GM23338 (cell line): Measurements from ENCODE around the gene MAP3K9. TPM values are rescaled to one million over a fixed set of nuclear protein-coding genes. Genes with fewer than 3 reads are reported as not detected.

Experiments used
- ATAC-seq: fragments of 200-7000 bp; cut with Tn5 transposase; 3 replicates; pipeline ENCODE4 v1.9.1; 2020
- DNase-seq: peaks from one replicate; pipeline ENCODE4 v3.0.0-alpha.2; 2015; ENCODE audit warnings: low spot score
- H2AFZ ChIP-seq: fragments of 200-600 bp; sonication (generic); 2 replicates; pipeline ENCODE4 v1.8.0; 2016; ENCODE audit warnings: antibody characterized with exemption, mild to moderate bottlenecking, moderate library complexity
- H3F3A ChIP-seq: fragments of 200-600 bp; sonication (generic); replicated peaks from 2 replicates; pipeline ENCODE4 v1.8.0; 2017; ENCODE audit warnings: antibody characterized with exemption, mixed run types, low read depth
- H3K27ac ChIP-seq: fragments of 200-600 bp; sonication (generic); 2 replicates; pipeline ENCODE4 v1.6.1; 2016; ENCODE audit warnings: low read depth
- H3K27me3 ChIP-seq: fragments of 200-600 bp; sonication (generic); 2 replicates; pipeline ENCODE4 v1.8.0; 2016; ENCODE audit warnings: mild to moderate bottlenecking, mixed run types, moderate library complexity; ENCODE audit not compliant: insufficient read depth
- H3K36me3 ChIP-seq: fragments of 200-600 bp; sonication (generic); 2 replicates; pipeline ENCODE4 v1.8.0; 2016; ENCODE audit warnings: mild to moderate bottlenecking; ENCODE audit not compliant: insufficient read depth
- H3K4me1 ChIP-seq: fragments of 200-600 bp; sonication (generic); 2 replicates; pipeline ENCODE4 v1.8.0; 2016; ENCODE audit warnings: mild to moderate bottlenecking, moderate library complexity; ENCODE audit not compliant: insufficient read depth
- H3K4me2 ChIP-seq: fragments of 200-600 bp; sonication (generic); 2 replicates; pipeline ENCODE4 v1.7.1; 2017; ENCODE audit warnings: mixed run types
- H3K4me3 ChIP-seq: fragments of 200-600 bp; sonication (generic); 2 replicates; pipeline ENCODE4 v1.6.1; 2016; ENCODE audit warnings: mixed run types
- H3K79me2 ChIP-seq: fragments of 200-600 bp; sonication (generic); replicated peaks from 2 replicates; pipeline ENCODE4 v1.8.0; 2017; ENCODE audit warnings: mild to moderate bottlenecking; ENCODE audit not compliant: insufficient read depth
- H3K9me2 ChIP-seq: fragments of 200-600 bp; sonication (generic); 2 replicates; pipeline ENCODE4 v1.8.0; 2017; ENCODE audit not compliant: insufficient read depth
- H4K20me1 ChIP-seq: fragments of 200-600 bp; sonication (generic); replicated peaks from 2 replicates; pipeline ENCODE4 v1.8.0; 2017; ENCODE audit warnings: mild to moderate bottlenecking; ENCODE audit not compliant: insufficient read depth
- H3K27ac Mint-ChIP-seq: 2 replicates; pipeline ENCODE4 v1.8.0; 2020; ENCODE audit warnings: inconsistent platforms, mild to moderate bottlenecking, moderate library complexity, mixed read lengths
- H3K27me3 Mint-ChIP-seq: 3 replicates; pipeline ENCODE4 v1.8.0; 2022; ENCODE audit warnings: low read depth, mild to moderate bottlenecking, moderate library complexity, mixed read lengths, inconsistent platforms; ENCODE audit not compliant: insufficient read depth, poor library complexity
- H3K36me3 Mint-ChIP-seq: 3 replicates; pipeline ENCODE4 v1.8.0; 2021; ENCODE audit warnings: low read depth, mild to moderate bottlenecking, inconsistent platforms, moderate library complexity, mixed read lengths
- H3K4me1 Mint-ChIP-seq: 3 replicates; pipeline ENCODE4 v1.8.0; 2020; ENCODE audit warnings: mild to moderate bottlenecking, inconsistent platforms, mixed read lengths
- H3K4me3 Mint-ChIP-seq: 3 replicates; pipeline ENCODE4 v1.8.0; 2021; ENCODE audit warnings: moderate library complexity, mild to moderate bottlenecking, inconsistent platforms, mixed read lengths
- H3K9me3 Mint-ChIP-seq: 3 replicates; pipeline ENCODE4 v1.8.0; 2020; ENCODE audit warnings: moderate library complexity, mild to moderate bottlenecking, inconsistent platforms, mixed read lengths
- CREB1 ChIP-seq: fragments of 250-450 bp; sonication (Bioruptor Pico); IDR thresholded peaks from 2 replicates; pipeline ENCODE4 v1.5.0; 2020; ENCODE audit warnings: low read depth, mild to moderate bottlenecking, moderate library complexity
- CTCF ChIP-seq, 2 experiments: fragments of 200-600 bp in 1 of 2; sonication (generic) in 1 of 2; conservative IDR thresholded peaks; 2 replicates each; pipeline versions ENCODE4 v1.5.1 to v1.6.1; 2016 to 2017; ENCODE audit warnings: antibody characterized with exemption in 2 of 2, low read depth in 2 of 2, mild to moderate bottlenecking in 2 of 2, moderate library complexity in 1 of 2
- ETS1 ChIP-seq: IDR thresholded peaks from 2 replicates; pipeline ENCODE4 v1.6.1; 2016; ENCODE audit warnings: antibody characterized with exemption
- EZH2 ChIP-seq: fragments of 200-600 bp; sonication (generic); IDR thresholded peaks from one replicate; pipeline ENCODE4 v1.8.0; 2017; ENCODE audit warnings: antibody characterized with exemption, mild to moderate bottlenecking, low read depth; ENCODE audit not compliant: unreplicated experiment
- JUNB ChIP-seq: IDR thresholded peaks from one replicate; pipeline ENCODE4 v1.6.1; 2016; ENCODE audit warnings: antibody characterized with exemption; ENCODE audit not compliant: unreplicated experiment
- NANOG ChIP-seq: IDR thresholded peaks from 2 replicates; pipeline ENCODE4 v1.6.1; 2016; ENCODE audit warnings: antibody characterized with exemption, borderline replicate concordance
- POLR2AphosphoS5 ChIP-seq: IDR thresholded peaks from 2 replicates; pipeline ENCODE4 v1.6.1; 2016; ENCODE audit warnings: antibody characterized with exemption, low read depth
- REST ChIP-seq: IDR thresholded peaks from one replicate; pipeline ENCODE4 v1.6.1; 2018; ENCODE audit warnings: antibody characterized with exemption; ENCODE audit not compliant: unreplicated experiment
- STAT1 ChIP-seq: IDR thresholded peaks from one replicate; pipeline ENCODE4 v1.6.1; 2016; ENCODE audit warnings: antibody characterized with exemption; ENCODE audit not compliant: unreplicated experiment
- ZNF114 ChIP-seq: fragments of 250-450 bp; sonication (Bioruptor Pico); IDR thresholded peaks from 2 replicates; pipeline ENCODE4 v1.5.0; 2020; ENCODE audit warnings: mild to moderate bottlenecking, moderate library complexity
- ZNF331 ChIP-seq: fragments of 250-450 bp; sonication (Bioruptor Pico); IDR thresholded peaks from 2 replicates; pipeline ENCODE4 v1.5.0; 2020; ENCODE audit warnings: low read depth, mild to moderate bottlenecking, moderate library complexity
- polyA plus RNA-seq: library from polyadenylated mRNA; unstranded; fragments of >200 nt; fragmentation: Nextera tagmentation; extraction: Ambion mirVana; gene quantifications from 2 replicates; pipeline ENCODE4 v1.2.1, GENCODE V29; 2016
- total RNA-seq: library from RNA; depleted of rRNA; stranded (reverse); fragments of >200 nt; shearing (Covaris generic); gene quantifications from 2 replicates; pipeline ENCODE4 v1.2.3, GENCODE V29; 2014

MAP3K9 gene
- total and polyA plus RNA-seq, 2 experiments from 2014 or later = 5.3 to 30.8 TPM

GRCh38 chr14:70811578-70811977 is 2.3 kb upstream of the MAP3K9 start:
- Mint-ChIP-seq H3K4me1 (peaks cover 12% of the 10 kb centered on the region), H3K36me3 (peaks cover 4% of the 10 kb centered on the region; the same call in 1 of the 3 replicates), H3K4me3 (no peak overlapping the region), H3K9me3 (no peaks in the 10 kb centered on the region), H3K27ac (no peak overlapping the region), H3K27me3 (peaks cover 3% of the 10 kb centered on the region)
- Histone ChIP-seq H3K9me2 (no peaks in the 10 kb centered on the region), H3K4me2 (peak overlapping the region; percentile 89), H2AFZ (no peak overlapping the region), H4K20me1 (peaks cover 15% of the 10 kb centered on the region; the same call in 1 of the 2 replicates), H3F3A (no peaks in the 10 kb centered on the region), H3K36me3 (no peaks in the 10 kb centered on the region), H3K27me3 (no peaks in the 10 kb centered on the region), H3K79me2 (peaks cover 42% of the 10 kb centered on the region), H3K4me3 (peak overlapping the region; percentile 81), H3K4me1 (peaks cover 31% of the 10 kb centered on the region), H3K27ac (no peak overlapping the region)
- peak; percentile 23 for DNase-seq
- no peak for ATAC-seq
- TF ChIP-seq CREB1 (CRISPR knock-in tag) (no peak), JUNB (no peak), CTCF (conservative IDR thresholded peaks at IDR 0.05; ENCODE audit: low read depth in 2 of 2) (no peak), EZH2 (no peak), ETS1 (no peak), STAT1 (no peak), ZNF331 (CRISPR knock-in tag) (no peak), NANOG (no peak), REST (no peak)

GRCh38 chr14:70811050-70811449 is 1.7 kb upstream of the MAP3K9 start:
- peaks cover 3% of the 10 kb centered on the region for H3K27me3 Mint-ChIP-seq
- Histone ChIP-seq H3K9me2 (no peaks in the 10 kb centered on the region), H3K36me3 (no peaks in the 10 kb centered on the region), H3K4me2 (peak overlapping the region; percentile 89), H3K27me3 (no peaks in the 10 kb centered on the region), H4K20me1 (peaks cover 20% of the 10 kb centered on the region; the same call in 1 of the 2 replicates), H3K27ac (no peak overlapping the region), H2AFZ (no peak overlapping the region), H3K79me2 (peaks cover 48% of the 10 kb centered on the region), H3K4me3 (peak overlapping the region; percentile 81), H3K4me1 (peaks cover 26% of the 10 kb centered on the region), H3F3A (no peaks in the 10 kb centered on the region)
- H3K4me1 Mint-ChIP-seq = peaks cover 9% of the 10 kb centered on the region
- peaks cover 4% of the 10 kb centered on the region; the same call in 1 of the 3 replicates for H3K36me3 Mint-ChIP-seq
- DNase-seq (no peak), ATAC-seq (no peak)
- H3K27ac Mint-ChIP-seq = no peak overlapping the region
- H3K4me3 Mint-ChIP-seq = no peak overlapping the region
- no peaks in the 10 kb centered on the region for H3K9me3 Mint-ChIP-seq
- TF ChIP-seq STAT1 = no peak
- no peak for TF ChIP-seq NANOG
- TF ChIP-seq EZH2 = no peak
- TF ChIP-seq ZNF331 (CRISPR knock-in tag) = no peak
- TF ChIP-seq CREB1 (CRISPR knock-in tag) = no peak
- no peak for TF ChIP-seq ZNF114 (CRISPR knock-in tag)
- no peak for TF ChIP-seq POLR2AphosphoS5
- no peak for TF ChIP-seq JUNB
- TF ChIP-seq REST = no peak
